HG03108 (cell line): ENCODE measurements around the gene HDAC5.
"Not testable (repeated sequence)": the region's sequence is repeated elsewhere in the genome, so short reads cannot be mapped to it uniquely, and the experiment has no call there.

Experiments
- ATAC-seq: cut with Tn5 transposase; IDR thresholded peaks from one replicate; pipeline ENCODE4 v1.9.1; 2021; ENCODE audit warnings: moderate library complexity; ENCODE audit not compliant: unreplicated experiment

HDAC5 gene

DNA sequence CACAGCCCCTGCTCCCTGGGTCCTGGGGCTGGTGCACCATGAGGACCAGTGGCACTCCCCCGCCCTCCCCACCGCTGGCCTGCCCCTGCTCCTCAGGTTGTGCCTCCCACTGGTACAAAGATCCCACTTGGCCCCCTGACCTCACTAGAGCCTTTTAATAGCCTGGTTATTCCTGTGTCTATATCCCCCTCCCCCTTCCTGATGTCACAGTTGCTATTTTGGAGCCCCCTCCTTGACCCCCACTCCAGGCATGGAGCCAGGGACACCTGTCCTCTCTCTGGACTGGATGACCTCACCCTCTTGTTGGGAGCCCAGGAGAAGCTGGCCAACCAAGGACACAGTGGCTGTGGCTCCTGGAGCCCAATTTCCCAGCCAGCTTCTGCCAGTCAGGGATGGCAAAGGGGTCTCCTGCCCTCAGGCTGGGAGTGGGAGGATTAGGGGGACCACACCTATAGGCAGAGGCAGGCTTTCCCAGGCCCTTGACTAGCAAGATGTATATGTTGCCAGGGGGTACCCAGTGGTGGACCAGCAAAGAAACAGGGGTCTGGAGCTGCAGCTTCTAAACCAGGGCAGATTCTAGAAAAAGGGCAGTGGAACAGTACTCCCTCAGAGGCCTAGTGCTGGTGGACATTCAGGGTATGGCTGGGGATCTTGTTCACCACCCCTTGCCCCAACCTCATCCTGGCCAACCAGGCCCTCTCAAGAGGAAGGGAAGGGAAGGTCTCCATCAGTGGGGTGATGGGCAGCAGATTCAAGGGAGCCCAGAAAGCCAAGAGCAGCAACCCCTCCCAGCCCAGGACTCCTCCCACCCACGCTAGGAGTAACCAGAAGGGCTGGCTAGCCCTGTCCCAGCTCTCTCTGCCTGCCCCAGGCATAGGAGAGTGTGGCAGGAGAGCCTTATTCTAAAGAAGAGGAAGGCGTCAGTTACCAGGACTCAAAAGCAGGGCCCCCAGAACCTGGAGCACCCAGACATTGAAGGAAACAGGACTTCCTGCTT, 10.9 kb downstream of the HDAC5 start:
- ATAC-seq: no peak

DNA sequence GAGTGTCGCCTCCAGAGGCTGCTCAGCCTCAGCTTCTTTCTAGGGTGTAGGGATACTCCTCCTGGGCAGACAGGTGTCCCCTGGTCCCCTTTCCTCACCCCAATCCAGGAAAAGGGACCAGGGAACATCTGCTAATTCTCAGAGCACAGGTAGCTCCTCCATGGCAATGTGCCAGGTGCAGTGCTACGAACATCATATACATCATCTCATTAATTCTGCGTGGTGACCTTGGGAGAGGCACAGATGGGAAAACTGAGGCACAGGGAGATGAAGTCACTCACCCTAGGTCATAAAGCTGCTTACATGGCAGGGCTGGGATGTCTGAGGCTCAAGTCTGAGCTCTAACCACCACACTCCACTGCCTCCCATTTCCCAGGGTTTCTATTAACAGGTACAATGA, 11.7 kb downstream of the HDAC5 start:
- ATAC-seq: no peak

DNA sequence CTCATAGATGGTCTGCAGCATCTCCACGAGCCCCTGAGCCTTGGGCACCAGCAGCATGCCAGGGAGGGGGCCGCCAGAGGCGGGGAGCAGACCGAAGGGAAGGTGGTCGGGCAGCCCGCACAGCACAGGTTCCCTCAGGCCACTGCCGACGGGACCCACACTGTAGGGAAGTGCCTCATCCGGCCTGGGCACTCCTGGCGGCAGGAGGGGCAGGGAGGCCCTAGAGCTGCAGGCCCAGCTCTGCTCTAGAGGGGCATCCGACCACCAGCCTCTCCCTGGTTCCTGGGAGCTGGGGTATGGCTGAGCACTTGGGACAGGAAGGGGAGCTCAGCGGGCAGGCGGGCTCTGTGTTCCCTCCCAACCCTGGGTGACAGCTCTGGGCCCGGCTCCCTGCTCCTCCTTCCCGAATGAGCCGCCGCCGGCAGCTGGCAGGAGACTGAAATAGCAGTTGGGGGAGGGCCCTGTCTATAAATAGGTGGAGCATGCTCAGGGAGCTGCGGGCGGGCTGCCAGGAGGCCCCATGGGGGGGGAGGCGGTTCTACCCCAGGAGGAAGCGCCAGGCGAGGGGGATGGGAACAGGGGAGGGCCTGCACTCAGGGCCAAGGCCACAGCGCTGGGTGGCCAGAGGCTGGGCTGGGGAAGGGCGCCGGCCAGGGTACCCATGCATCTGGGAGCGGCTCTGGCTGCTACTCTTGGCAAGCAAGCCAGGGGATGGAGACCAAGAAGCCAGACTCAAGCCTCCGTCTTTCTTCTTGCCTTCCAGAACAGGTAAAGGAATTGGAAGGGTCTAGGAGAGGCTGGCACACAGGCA, 12.4 kb downstream of the HDAC5 start:
- peak; percentile 64 for ATAC-seq

- no peak for ATAC-seq
These were observed 13.3 kb downstream of the HDAC5 start for GRCh38 chr17:44110011-44110686.

- no peak for ATAC-seq
These were observed 14.2 kb downstream of the HDAC5 start for GRCh38 chr17:44109312-44109630.

DNA sequence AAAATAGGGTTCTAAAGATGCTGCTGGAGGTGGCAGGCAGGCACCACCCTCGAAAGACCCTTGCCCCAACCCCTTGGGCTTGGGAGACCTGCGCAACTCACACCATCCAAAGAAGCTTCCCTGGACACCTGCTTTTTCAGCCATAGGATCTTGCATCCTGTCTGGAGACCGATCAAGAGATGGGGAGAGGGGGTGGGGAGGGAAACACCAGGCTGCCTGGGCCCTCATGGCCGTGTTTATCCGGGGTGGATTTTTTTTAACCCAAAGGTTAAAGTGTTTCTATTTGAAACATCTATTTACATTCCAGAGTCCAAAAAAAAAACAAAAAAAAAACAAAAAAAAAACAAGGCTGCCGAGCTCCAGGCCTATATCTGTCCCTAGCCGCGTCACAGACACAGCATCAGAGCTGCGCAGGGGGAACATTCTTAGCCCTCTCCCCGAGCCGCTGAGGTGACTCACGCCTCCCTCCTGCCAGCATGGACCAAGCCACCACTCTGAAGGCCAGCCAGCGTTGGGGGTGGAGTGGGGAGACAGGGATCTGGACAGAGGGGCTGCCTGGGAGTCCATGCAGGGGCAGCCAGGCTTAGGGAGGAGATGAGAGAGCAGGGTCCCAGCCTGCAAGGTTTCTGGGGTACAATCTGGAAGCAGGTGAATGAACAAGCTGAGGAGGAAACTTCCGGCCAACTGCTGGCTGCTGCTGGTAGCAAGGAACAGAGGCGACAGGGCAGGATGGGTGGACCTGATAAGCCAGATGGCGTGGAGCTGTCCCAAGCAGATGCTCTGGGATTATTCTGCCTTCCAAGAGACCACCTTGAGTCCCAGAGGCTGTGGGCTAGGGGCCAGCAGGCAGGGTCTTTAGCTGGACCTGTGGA, 14.8 kb downstream of the HDAC5 start:
- no peak for ATAC-seq

DNA sequence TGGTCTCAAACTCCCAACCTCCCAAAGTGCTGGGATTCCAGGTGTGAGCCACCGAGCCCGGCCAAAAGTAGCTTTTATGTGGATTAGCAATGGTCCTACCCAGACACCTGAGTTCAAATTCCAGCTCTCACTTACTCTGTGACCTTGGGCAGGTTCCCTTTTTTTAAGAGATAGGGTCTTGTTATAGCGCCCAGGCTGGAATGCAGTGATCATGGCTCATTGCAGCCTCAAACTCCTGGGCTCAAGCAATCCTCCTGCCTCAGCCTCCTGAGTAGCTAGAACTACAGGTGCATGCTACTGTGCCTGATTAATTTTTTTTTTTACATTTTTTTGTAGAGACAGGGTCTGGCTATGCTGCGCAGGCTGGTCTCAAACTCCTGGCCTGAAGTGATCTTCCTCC, 16.6 kb downstream of the HDAC5 start:
- ATAC-seq: no peak

DNA sequence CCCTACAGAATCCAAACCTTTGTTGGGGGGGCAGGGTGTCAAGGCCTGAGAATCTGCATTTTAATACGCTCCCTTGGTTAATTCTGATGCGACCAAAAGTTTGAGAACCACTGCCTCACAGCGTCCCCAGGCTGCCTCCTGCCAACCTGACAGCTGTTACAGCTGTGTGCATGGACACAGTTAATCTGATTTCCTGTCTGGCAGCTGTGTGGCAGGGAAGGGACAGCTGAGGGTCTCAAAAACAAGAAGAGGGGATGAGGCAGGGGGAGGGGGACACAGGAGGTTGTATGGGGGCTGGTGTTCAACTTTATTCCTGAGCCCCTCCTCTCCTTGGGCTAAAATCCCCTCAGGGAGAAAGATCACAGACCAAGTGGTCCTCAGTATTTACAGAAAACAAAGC, 17.5 kb downstream of the HDAC5 start:
- no peak for ATAC-seq

DNA sequence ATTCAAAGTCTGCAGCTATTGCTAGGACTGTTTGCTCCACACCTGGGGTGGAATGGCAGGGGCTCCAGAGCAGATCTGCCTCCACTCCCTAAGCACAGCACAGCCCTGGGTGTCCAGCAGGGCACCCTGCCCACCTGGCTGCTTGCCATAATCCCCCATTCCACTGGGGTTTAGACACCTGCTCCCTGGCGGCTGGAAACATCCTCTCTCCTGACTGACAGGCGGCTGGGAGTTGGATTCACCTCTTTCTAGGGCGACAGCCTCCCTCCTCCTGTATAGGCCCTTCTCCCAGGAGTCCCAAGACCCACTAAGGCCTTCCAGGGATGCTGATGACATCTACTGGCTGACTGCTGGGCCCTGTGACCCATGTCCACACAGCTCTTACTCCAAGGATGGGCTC, 18.0 kb downstream of the HDAC5 start:
- ATAC-seq: no peak

DNA sequence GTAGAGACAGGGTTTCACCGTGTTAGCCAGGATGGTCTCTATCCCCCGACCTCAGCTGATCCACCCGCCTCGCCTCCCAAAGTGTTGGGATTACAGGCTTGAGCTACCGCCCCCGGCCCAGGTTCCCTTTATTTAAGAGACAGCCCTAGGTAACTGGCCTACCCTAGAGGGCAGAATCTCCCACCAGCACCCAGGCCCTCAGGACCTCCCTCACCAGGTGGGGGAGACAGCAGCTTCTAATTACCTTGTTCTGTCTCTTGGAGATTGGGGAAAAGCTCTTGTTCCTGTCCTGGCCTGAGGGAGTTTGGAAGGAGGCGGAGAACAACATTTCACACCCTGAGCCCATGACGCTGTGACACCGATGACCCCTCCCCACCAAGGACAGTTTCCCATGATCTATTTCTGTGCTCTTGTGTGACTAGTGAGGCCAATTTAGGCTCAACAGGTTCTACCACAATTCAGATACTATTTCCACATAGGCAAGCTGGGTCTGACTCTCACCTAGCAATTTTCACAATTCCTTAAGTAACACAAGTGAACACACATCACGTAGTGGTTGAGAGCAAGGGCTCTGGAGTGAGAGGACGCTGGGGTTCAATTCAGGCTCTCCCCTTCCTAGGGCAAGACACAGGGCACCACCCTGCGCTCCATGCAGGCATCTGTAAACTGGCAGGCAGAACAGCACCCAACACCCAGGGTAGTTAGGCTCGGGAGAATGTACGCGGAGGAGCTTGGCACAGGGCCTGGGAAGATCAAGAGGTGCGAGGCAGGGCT, 20.4 kb downstream of the HDAC5 start:
- no peak for ATAC-seq

DNA sequence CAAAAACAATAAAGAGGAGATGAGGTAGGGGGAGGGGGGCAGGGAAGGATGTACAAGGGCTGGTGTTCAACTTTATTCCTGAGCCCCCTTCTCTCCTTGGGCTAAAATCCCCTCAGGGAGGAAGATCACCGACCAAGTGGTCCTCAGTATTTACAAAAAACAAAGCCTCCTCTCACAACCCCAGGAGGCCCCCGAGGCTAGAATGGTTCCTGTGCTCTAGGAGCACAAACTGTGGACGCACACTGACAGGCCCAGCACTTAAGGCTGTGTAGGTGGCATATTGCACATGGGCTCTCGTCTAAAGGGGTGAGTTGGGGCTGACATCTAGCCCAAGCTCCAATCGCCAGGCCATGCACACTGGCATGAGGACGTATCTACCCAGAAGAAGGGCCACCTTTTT, 21.6 kb downstream of the HDAC5 start:
- not testable (repeated sequence) for ATAC-seq

- no peak for ATAC-seq
These were observed 26.1 kb downstream of the HDAC5 start for GRCh38 chr17:44097110-44097958.

DNA sequence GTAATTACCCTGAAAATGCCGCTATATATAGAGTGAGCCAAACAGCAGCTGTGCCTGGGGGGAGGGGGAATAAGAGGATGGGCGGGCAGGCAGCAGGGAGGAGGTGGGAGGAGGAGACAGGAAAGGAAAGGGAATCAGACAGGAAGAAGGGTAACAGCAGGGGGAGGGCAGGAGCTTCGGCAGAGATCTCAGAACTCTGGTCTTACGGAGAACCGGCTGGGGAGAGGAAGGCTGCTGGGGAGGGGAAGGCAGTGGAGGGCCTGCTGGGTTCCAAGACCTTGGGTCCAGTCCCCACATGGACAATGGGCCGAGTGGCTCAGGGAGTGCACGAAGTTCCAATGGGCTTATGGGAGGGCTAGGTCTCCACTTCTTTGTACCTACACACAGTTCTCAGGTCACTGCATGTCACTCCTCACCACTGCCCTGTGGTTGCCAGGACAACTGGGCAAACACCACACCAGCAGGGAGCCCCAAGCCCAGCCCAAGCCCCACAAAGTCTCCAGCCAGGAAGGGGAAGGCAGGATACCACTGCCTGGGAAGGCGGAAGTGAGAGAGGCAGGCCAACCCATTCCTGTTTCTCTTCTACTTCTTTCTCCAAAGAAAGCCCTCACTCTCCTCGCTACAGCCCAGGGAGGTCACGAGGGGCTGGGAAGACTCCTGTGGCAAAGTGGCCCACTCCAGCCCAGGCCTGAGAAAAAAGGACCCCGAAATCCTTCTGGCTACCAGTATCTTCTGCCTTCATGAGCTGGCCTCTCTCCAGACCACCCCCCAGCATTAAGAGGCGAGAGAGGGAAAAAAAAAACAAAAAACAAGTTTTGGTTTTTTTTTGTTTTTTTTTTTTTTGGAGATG, 27.6 kb downstream of the HDAC5 start:
- ATAC-seq: no peak

- ATAC-seq: no peak
These were observed 28.1 kb downstream of the HDAC5 start for GRCh38 chr17:44095388-44095646.

DNA sequence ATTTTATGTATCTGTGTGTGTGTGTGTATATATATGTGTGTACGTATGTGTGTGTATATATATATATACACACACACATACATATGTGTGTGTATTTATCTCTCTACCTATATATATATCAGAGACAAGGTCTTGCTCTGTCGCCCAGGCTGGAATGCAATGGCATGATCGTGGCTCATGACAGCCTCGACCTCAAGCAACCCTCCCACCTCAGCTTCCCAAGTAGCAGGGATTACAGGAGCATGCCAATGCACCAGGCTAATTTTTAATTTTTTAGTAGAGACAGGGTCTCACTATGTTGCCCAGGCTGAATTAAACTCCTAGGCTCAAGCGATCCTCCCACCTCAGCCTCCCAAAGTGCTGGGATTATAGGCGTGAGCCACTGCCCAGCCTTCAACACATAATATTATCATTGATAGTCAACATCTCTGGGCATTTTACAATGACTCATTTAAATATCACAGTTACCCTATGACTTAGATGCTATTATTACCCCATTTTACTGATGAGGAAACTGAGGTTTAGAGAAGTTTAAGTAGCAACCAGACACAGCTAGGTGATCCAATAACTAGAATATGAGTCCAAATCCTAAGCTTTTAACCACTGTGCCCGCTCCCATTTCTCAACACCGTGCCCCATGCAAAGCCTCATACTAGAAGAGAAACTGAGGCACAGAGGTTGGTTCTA, 28.6 kb downstream of the HDAC5 start:
- no peak for ATAC-seq

- no peak for ATAC-seq
These were observed 30.1 kb downstream of the HDAC5 start for GRCh38 chr17:44093231-44093900.

DNA sequence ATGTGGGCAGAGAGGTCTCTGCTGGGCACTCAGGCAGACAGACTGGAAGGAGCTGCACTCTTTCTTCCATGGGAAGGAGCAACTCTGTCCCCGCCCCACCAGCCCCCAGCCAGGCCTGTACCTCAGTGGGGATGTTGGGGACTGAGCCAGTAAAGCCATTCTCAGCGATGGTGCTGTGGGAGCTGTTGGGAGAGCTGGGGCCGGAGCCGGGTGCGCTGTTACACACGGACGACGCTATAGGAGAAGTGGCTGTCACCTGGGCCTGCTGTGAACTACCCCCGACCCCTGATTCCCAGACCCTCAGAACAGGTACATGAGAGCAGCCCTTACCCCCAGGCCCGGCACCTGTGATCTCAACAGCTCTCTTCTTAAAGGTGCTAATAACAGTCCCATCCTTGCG, 31.4 kb downstream of the HDAC5 start:
- no peak for ATAC-seq
